Caco-2 (cell line): ENCODE data around the gene CDCP1. TPM values are rescaled to one million over a fixed set of nuclear protein-coding genes. Genes with fewer than 3 reads are reported as not detected.

Experiments used
- BruUV-seq: library from RNA; stranded (reverse); fragments of 400-500 nt; replicated peaks from 2 replicates; lab custom pipeline; 2021; lab: Mats Ljungman, UMichigan
- CTCF ChIA-PET: fragments of 300-600 bp; sonication (Branson Sonifier 250); formaldehyde crosslinking; loops from one replicate; lab custom pipeline; 2022; ENCODE audit warnings: antibody characterized with exemption; lab: Charles Lee
- POLR2A ChIA-PET: fragments of 300-600 bp; sonication (Branson Sonifier 250); formaldehyde crosslinking; loops from one replicate; lab custom pipeline; 2022; ENCODE audit warnings: antibody characterized with exemption; lab: Charles Lee
- DNase-seq, 2 experiments: peaks; one replicate each; pipeline versions ENCODE4 v3.0.0 to v3.0.0-alpha.2; 2020 to 2022
- H3K27me3 ChIP-seq: replicated peaks from 2 replicates; pipeline ENCODE4 v1.6.0; 2011; ENCODE audit warnings: low read length; ENCODE audit not compliant: control insufficient read depth, insufficient read depth
- H3K36me3 ChIP-seq: 2 replicates; pipeline ENCODE4 v1.5.1; 2011; ENCODE audit warnings: low read length; ENCODE audit not compliant: control insufficient read depth, insufficient read depth
- H3K4me1 ChIP-seq: fragments of 250-450 bp; sonication (Bioruptor Pico); 2 replicates; pipeline ENCODE4 v1.5.1; 2020; ENCODE audit warnings: mild to moderate bottlenecking
- H3K4me3 ChIP-seq: 2 replicates; pipeline ENCODE4 v1.5.1; 2011; ENCODE audit warnings: low read depth, mild to moderate bottlenecking, control low read depth, low read length
- H3K9me3 ChIP-seq: fragments of 250-450 bp; sonication (Bioruptor Pico); 2 replicates; pipeline ENCODE4 v1.5.1; 2020; ENCODE audit warnings: mild to moderate bottlenecking, moderate library complexity
- H3K27ac Mint-ChIP-seq: one replicate; pipeline ENCODE4 v1.8.0; 2022; ENCODE audit warnings: mixed read lengths; ENCODE audit not compliant: unreplicated experiment
- H3K27me3 Mint-ChIP-seq: one replicate; pipeline ENCODE4 v1.8.0; 2022; ENCODE audit warnings: mixed read lengths; ENCODE audit not compliant: insufficient read depth, unreplicated experiment
- H3K36me3 Mint-ChIP-seq: one replicate; pipeline ENCODE4 v1.8.0; 2022; ENCODE audit warnings: mild to moderate bottlenecking, mixed read lengths; ENCODE audit not compliant: insufficient read depth, unreplicated experiment
- H3K4me1 Mint-ChIP-seq: one replicate; pipeline ENCODE4 v1.8.0; 2022; ENCODE audit warnings: low read depth, mixed read lengths; ENCODE audit not compliant: unreplicated experiment
- H3K4me3 Mint-ChIP-seq: one replicate; pipeline ENCODE4 v1.8.0; 2022; ENCODE audit warnings: mild to moderate bottlenecking, moderate library complexity, mixed read lengths; ENCODE audit not compliant: unreplicated experiment
- H3K9me3 Mint-ChIP-seq: one replicate; pipeline ENCODE4 v1.8.0; 2022; ENCODE audit warnings: mixed read lengths; ENCODE audit not compliant: unreplicated experiment
- intact Hi-C: fragments of 100-400 bp; cut with micrococcal nuclease; formaldehyde crosslinking; loops from one replicate; pipeline ENCODE4 v1.10.0; 2022; ENCODE audit not compliant: unreplicated experiment
- total RNA-seq: library from RNA; stranded (reverse); gene quantifications from 2 replicates; pipeline ENCODE4 v1.2.3, GENCODE V29; 2022
- TF ChIP-seq, protein P1 (sequence below), 2 experiments: fragments of 200-600 bp in 1 of 2; IDR thresholded peaks; 1 replicate in 1 of 2; 2 replicates in 1 of 2; pipeline versions ENCODE4 v1.5.1 to v1.8.0; 2011 to 2022; ENCODE audit warnings: antibody characterized with exemption in 1 of 2, control low read depth in 1 of 2, inconsistent platforms in 1 of 2, low read depth in 1 of 2, low read length in 1 of 2, mild to moderate bottlenecking in 1 of 2, moderate library complexity in 1 of 2; ENCODE audit not compliant: insufficient read depth in 1 of 2, severe bottlenecking in 1 of 2, unreplicated experiment in 1 of 2

The CDCP1 gene
- total RNA-seq, 1 experiment from 2014 or later = 22.5 TPM

DNA sequence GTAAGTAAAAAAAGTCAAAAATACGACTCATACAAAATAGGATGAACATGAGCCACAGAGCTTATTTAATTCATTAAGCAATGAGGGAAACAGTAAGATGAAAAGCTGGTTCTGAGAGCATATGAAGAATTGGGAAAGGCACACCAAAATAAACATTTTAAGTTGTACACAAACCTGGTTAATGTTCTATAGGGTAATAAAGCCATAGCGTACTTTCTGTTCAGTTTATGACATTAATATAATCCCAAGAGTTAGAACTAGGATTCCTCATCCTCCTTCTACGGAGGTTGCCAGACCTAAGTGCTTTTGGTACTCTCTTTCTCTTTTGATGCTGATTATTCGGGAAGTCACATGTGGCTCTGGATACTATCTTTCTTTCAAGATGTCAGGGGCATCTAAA is 78.7 kb downstream of the CDCP1 start:
- no peaks in the 10 kb centered on the region for H3K9me3 Mint-ChIP-seq
- no TSS peak for BruUV-seq
- DNase-seq = no peak

DNA sequence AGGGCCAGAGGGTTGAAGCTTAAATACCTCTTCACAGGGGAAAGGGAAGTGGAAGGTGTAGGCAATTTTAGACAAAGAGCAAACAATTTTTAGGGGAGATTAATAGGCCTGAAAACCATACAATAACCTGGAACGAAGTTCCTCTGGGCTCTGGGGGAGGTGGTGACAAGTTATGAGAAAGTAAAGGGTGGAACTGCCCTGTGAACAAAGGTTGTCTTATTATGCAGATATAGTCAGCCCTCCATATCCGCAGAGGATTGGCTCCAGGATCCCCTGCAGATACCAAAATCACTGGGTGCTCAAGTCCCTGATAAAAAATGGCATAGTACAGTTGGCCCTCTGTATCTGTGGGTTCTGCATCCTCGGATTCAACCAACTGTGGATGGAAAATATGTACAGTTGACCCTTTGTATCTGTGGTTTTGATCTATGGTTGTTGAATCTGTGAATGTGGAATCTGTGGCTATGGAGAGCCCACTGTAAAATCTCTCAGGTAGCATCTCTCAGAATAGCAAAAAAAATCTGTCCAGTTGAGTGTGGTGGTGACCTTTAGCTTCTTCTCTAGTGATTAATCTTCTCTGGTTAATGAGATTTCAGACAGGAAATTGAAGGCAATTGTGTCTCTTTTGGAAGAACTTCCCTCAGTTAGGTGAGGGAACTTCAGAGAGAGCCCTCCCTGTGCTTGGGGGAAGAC is 79.9 kb downstream of the CDCP1 start:
- intact Hi-C loops = no loop called here
- H3K9me3 Mint-ChIP-seq = no peaks in the 10 kb centered on the region
- ChIA-PET CTCF (no interaction called here), POLR2A (no interaction called here)
- no peak overlapping the region for H3K4me3 Mint-ChIP-seq
- TF ChIP-seq, protein P1, sequence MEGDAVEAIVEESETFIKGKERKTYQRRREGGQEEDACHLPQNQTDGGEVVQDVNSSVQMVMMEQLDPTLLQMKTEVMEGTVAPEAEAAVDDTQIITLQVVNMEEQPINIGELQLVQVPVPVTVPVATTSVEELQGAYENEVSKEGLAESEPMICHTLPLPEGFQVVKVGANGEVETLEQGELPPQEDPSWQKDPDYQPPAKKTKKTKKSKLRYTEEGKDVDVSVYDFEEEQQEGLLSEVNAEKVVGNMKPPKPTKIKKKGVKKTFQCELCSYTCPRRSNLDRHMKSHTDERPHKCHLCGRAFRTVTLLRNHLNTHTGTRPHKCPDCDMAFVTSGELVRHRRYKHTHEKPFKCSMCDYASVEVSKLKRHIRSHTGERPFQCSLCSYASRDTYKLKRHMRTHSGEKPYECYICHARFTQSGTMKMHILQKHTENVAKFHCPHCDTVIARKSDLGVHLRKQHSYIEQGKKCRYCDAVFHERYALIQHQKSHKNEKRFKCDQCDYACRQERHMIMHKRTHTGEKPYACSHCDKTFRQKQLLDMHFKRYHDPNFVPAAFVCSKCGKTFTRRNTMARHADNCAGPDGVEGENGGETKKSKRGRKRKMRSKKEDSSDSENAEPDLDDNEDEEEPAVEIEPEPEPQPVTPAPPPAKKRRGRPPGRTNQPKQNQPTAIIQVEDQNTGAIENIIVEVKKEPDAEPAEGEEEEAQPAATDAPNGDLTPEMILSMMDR (IDR thresholded peaks at IDR 0.05; ENCODE audit: insufficient read depth in 1 of 2, low read depth in 1 of 2, low read length in 1 of 2, severe bottlenecking in 1 of 2, unreplicated experiment in 1 of 2) = no peak
- BruUV-seq = no TSS peak
- no peaks in the 10 kb centered on the region for H3K4me1 Mint-ChIP-seq
- H3K4me3 ChIP-seq = no peak overlapping the region
- no peak overlapping the region for H3K27ac Mint-ChIP-seq
- H3K27me3 ChIP-seq = no peaks in the 10 kb centered on the region
- H3K9me3 ChIP-seq = no peaks in the 10 kb centered on the region
- H3K27me3 Mint-ChIP-seq = no peaks in the 10 kb centered on the region
- no peaks in the 10 kb centered on the region for H3K36me3 ChIP-seq
- no peaks in the 10 kb centered on the region for H3K4me1 ChIP-seq
- DNase-seq = no peak
- no peaks in the 10 kb centered on the region for H3K36me3 Mint-ChIP-seq

More for the DNA sequence above, 78.7 kb downstream of the CDCP1 start:
- H3K4me1 Mint-ChIP-seq = no peaks in the 10 kb centered on the region
- POLR2A ChIA-PET = no interaction called here
- H3K9me3 ChIP-seq = no peaks in the 10 kb centered on the region
- H3K4me1 ChIP-seq = no peaks in the 10 kb centered on the region
- TF ChIP-seq, protein P1 (IDR thresholded peaks at IDR 0.05; ENCODE audit: insufficient read depth in 1 of 2, low read depth in 1 of 2, low read length in 1 of 2, severe bottlenecking in 1 of 2, unreplicated experiment in 1 of 2) = no peak
- H3K27me3 Mint-ChIP-seq = no peaks in the 10 kb centered on the region
- no peak overlapping the region for H3K4me3 Mint-ChIP-seq
- H3K27me3 ChIP-seq = no peaks in the 10 kb centered on the region
- CTCF ChIA-PET = no interaction called here
- no peaks in the 10 kb centered on the region for H3K36me3 ChIP-seq
- no peaks in the 10 kb centered on the region for H3K36me3 Mint-ChIP-seq
- H3K27ac Mint-ChIP-seq = no peak overlapping the region
- intact Hi-C loops = no loop called here
- H3K4me3 ChIP-seq = no peak overlapping the region

DNA sequence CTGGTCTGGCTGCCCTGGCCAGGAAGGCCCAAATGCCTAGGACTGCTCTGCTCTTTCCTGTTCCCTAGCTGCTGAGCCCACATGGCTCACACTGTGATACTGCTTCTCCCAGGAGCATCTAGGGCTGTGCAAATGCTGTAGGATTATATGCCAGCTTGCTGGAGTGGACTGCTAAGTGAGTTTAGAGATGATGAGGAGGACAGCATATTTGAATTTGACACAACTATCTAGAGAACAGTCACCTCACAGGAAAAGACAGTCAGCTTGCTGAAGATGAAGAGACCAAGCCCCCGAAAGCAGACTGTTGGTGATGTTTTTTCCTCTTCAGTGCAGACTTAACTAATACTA is 80.8 kb downstream of the CDCP1 start:
- intact Hi-C loops = no loop called here
- DNase-seq = no peak
- BruUV-seq = no TSS peak
- Mint-ChIP-seq H3K4me3 (no peak overlapping the region), H3K27me3 (no peaks in the 10 kb centered on the region), H3K27ac (no peak overlapping the region), H3K36me3 (no peaks in the 10 kb centered on the region), H3K4me1 (no peaks in the 10 kb centered on the region), H3K9me3 (no peaks in the 10 kb centered on the region)
- H3K27me3 ChIP-seq = no peaks in the 10 kb centered on the region
- no peaks in the 10 kb centered on the region for H3K36me3 ChIP-seq
- H3K4me1 ChIP-seq = no peaks in the 10 kb centered on the region
- H3K4me3 ChIP-seq = no peak overlapping the region
- no peaks in the 10 kb centered on the region for H3K9me3 ChIP-seq
- TF ChIP-seq, protein P1 (IDR thresholded peaks at IDR 0.05; ENCODE audit: insufficient read depth in 1 of 2, low read depth in 1 of 2, low read length in 1 of 2, severe bottlenecking in 1 of 2, unreplicated experiment in 1 of 2) = no peak
- POLR2A ChIA-PET = no interaction called here
- CTCF ChIA-PET = no interaction called here
